ENCODE data around the gene CHADL. TPM values are rescaled to one million over a fixed set of nuclear protein-coding genes. Genes with fewer than 3 reads are reported as not detected.
A peak's percentile ranks its signal among the peaks of the same experiment; 100 is the strongest.

Gene CHADL
- total RNA-seq, 2 donors from 2014 or later, result 1.6 to 3.5 TPM

DNA sequence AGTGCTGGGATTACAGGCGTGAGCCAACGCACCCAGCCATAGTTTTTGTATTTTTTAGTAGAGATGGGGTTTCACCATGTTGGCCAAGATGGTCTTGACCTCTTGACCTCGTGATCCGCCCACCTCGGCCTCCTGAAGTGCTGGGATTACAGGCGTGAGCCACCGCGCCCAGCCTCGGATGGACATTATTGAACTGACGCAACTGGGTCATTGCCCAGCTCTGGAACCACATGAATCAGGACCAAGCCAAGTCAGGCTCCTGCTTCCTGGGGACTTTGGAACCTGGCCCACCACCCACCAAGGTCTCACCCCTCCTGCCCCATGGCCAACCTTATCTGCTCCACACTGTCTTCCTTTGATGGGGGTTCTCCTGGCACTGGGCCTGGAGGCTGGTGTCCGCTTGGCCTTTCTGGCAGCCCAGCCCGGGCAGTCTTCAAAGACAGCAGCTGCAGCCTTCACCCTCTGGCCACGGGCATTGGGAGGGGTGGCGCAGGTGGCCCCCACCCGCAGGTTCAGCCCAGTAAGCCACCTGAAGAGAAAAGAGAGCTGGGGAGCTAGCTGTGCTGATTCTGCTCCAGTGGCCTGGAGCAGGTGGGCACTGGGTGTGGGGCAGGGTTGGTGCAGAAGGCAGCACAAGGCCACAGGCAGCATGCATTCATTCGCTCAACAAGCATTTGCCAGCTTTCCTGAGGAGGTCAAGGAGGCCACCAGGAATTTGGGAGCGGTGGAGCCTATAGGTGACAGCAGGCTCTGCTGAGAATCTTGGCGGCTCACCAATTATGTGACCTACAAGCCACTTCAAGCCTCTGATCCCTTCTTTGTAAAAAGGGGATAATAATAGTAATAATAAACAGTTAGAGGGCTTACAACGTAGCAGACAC is 5.7 kb downstream of the CHADL start:
- H3K27ac Mint-ChIP-seq, result no peak overlapping the region
- peaks cover 7% of the 10 kb centered on the region for H3K4me1 Mint-ChIP-seq
- DNase-seq (no peak), ATAC-seq (no peak)
- H3K4me3 Mint-ChIP-seq, result no peak overlapping the region
- no peaks in the 10 kb centered on the region for H3K36me3 Mint-ChIP-seq (ENCODE audit: low read depth)
- H3K9me3 ChIP-seq (ENCODE audit: control insufficient read depth, low read length, poor library complexity, severe bottlenecking), result no peaks in the 10 kb centered on the region
- H3K27me3 Mint-ChIP-seq, result no peaks in the 10 kb centered on the region

DNA sequence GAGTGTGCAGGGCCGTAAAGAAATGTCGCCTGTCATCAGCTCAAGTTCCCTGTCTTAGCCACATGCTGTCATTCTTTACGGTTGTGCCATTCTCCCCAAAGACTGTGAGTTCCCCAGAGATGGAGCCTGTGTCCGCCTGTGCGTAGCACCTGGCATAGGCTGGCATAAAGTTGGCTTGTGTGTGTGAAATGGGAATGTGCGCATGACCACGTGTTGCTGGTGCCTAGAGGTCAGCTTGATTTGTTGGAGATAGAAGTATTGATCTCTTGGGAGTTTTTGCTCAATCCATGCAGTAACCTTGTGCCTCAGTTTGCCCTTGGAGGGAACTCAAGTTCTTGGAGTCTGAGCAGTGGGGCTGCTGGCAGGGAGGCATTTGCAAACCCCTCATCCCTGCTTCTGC is 9.4 kb downstream of the CHADL start:
- DNase-seq (no peak), ATAC-seq (no peak)
- Mint-ChIP-seq H3K4me3 (no peak overlapping the region), H3K36me3 (ENCODE audit: low read depth) (peaks cover 5% of the 10 kb centered on the region), H3K4me1 (no peaks in the 10 kb centered on the region), H3K27ac (no peak overlapping the region), H3K27me3 (no peaks in the 10 kb centered on the region)
- H3K9me3 ChIP-seq (ENCODE audit: control insufficient read depth, low read length, poor library complexity, severe bottlenecking), result no peaks in the 10 kb centered on the region

DNA sequence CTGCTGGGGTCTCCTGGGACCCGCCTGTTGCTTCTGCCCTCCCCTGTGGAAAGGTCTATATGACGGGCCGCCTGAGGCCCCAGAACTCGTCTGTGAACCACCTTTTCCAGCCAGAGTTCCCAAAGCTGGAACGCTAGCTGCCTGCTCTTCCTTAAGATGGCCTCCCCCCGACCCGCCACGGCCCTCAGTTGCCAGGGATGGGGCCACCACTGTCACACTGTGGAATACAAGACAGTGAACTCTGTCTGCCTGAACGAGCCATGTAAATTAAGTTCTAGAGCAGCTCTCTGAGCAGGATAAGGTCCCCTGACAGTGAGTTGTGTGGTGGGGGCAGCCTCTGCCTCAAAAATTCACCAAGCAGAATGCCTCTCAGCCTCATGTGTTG is 10.3 kb downstream of the CHADL start:
- DNase-seq, result no peak
- no peaks in the 10 kb centered on the region for H3K9me3 ChIP-seq (ENCODE audit: control insufficient read depth, low read length, poor library complexity, severe bottlenecking)
- Mint-ChIP-seq H3K36me3 (ENCODE audit: low read depth) (peaks cover 5% of the 10 kb centered on the region), H3K27ac (no peak overlapping the region), H3K27me3 (no peaks in the 10 kb centered on the region), H3K4me1 (no peaks in the 10 kb centered on the region), H3K4me3 (no peak overlapping the region)
- ATAC-seq, result no peak

DNA sequence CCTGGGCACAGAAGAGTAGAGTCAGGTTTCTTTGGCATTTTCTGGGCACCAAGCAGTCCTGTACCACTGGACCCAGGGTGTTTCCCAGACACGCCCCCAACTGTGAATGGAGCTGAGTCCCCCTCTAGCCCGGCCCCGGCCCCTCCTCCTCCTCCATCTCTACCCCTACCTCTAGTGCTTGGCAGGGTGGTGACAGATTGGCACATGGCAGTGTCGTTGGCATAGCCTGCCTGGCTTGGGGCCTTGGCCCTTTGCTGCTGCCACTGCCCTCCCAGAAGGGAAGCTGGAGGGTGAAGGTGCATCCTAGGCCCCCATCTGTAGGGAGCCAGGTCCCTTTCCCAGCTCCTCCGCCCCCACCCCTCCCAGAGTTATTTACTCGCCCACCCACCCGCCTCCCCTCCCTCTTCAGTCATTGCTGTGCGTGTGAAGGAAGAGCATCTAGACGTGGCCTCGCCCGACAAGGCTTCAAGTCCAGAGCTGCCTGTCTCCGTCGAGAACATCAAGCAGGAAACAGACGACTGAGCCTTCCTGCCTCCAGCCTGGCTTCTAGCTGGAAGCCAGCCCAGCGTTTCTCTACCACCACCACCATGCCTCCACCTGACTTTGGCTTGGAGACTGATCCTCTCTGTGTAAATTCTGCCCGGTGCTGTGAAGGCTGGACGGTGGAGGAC is 10.9 kb downstream of the CHADL start:
- ATAC-seq, result no peak
- H3K27ac Mint-ChIP-seq, result no peak overlapping the region

DNA sequence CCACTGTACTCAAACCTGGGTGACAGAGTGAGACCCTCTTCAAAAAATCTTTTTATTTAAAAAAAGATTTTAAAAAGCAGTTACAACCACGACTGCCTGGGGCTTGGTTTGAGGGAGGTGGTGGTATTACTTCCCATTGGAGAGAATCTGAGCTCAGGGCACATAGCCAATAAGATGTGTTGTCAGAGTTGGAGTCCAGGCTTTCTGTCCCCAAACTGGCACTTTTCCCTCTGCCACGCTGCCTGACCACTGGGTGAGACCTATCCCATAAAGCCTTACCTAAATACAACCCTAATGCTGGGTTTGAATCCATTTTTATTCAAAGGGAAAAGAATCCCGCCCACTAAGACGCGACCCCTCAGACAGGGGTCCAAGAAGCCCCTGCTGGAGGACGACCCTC is 11.5 kb downstream of the CHADL start:
- H3K27me3 Mint-ChIP-seq, result no peaks in the 10 kb centered on the region
- no peaks in the 10 kb centered on the region for H3K4me1 Mint-ChIP-seq
- ATAC-seq (no peak), DNase-seq (no peak)
- no peaks in the 10 kb centered on the region for H3K9me3 ChIP-seq (ENCODE audit: control insufficient read depth, low read length, poor library complexity, severe bottlenecking)
- no peak overlapping the region for H3K27ac Mint-ChIP-seq
- no peak overlapping the region for H3K4me3 Mint-ChIP-seq
- peaks cover 6% of the 10 kb centered on the region for H3K36me3 Mint-ChIP-seq (ENCODE audit: low read depth)

More for the DNA sequence above, 10.9 kb downstream of the CHADL start:
- H3K4me3 Mint-ChIP-seq, result no peak overlapping the region
- peaks cover 6% of the 10 kb centered on the region for H3K36me3 Mint-ChIP-seq (ENCODE audit: low read depth)
- no peaks in the 10 kb centered on the region for H3K27me3 Mint-ChIP-seq
- H3K4me1 Mint-ChIP-seq, result no peaks in the 10 kb centered on the region
- no peaks in the 10 kb centered on the region for H3K9me3 ChIP-seq (ENCODE audit: control insufficient read depth, low read length, poor library complexity, severe bottlenecking)
- no peak for DNase-seq

DNA sequence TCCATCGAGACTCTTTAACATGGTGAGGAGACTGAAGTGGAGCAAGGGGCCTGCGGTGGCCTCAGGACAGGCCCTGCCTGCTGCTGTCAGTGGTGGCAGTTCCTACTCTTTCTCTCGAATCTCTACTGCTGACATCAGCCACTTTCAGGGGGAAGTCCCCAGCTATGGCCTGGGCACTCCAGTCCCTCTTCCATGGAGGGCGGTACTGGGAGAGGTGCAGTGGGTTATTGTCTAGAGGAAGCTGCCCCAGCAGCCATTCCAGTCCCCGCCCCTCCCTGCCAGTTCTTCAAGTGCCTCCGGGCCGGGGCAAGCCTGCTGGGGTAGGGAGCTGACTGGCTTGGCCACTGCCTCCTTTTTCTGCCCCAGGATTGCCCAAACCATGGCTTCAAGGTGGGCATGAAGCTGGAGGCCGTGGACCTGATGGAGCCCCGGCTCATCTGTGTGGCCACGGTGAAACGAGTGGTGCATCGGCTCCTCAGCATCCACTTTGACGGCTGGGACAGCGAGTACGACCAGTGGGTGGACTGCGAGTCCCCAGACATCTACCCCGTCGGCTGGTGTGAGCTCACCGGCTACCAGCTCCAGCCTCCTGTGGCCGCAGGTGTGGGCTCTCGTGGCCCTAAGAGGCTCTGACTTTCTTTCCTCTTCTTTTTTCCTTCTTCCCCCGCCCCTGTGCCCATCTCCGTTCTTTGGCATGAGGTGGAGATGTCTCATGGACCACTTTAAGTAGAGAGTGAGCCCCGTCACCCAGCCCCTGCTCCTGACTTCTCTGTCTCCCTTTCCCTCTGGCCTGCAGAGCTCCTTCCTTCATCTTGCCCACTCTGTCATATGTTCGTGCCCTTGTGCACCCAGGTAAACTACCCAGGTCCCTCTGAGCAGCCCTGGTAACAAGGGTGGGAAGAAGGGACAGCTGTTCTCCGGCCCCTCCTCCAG is 13.7 kb downstream of the CHADL start:
- no peak for ATAC-seq

DNA sequence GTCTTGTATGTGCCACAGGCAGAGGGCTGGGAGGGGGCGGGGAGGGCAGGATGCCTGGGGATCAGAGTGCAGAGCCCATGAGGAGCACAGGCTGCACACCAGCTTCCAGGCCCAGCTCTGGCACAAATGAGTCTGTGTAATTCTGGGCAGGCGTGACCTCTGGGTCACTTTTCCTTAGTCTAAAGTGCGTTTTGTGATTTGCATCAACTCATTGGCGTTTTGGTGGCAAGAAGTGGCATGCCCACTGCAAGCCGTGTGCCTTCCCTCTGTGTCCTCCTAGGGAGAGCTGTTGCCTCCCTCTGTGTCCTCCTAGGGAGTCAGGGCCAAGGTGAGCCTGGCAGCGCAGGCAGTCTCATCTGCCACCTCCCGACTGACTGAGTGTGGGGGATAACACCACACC is 17.2 kb downstream of the CHADL start:
- Mint-ChIP-seq H3K36me3 (ENCODE audit: low read depth) (peaks cover 9% of the 10 kb centered on the region), H3K27ac (no peak overlapping the region), H3K27me3 (no peaks in the 10 kb centered on the region), H3K4me1 (no peaks in the 10 kb centered on the region), H3K4me3 (no peak overlapping the region)
- H3K9me3 ChIP-seq (ENCODE audit: control insufficient read depth, low read length, poor library complexity, severe bottlenecking), result no peaks in the 10 kb centered on the region
- DNase-seq, result no peak
- ATAC-seq, result no peak

More for the DNA sequence above, 13.7 kb downstream of the CHADL start:
- no peak for DNase-seq
- Mint-ChIP-seq H3K4me3 (no peak overlapping the region), H3K36me3 (ENCODE audit: low read depth) (peaks cover 6% of the 10 kb centered on the region), H3K27ac (peak overlapping the region; percentile 75), H3K4me1 (no peaks in the 10 kb centered on the region), H3K27me3 (no peaks in the 10 kb centered on the region)
- H3K9me3 ChIP-seq (ENCODE audit: control insufficient read depth, low read length, poor library complexity, severe bottlenecking), result no peaks in the 10 kb centered on the region

DNA sequence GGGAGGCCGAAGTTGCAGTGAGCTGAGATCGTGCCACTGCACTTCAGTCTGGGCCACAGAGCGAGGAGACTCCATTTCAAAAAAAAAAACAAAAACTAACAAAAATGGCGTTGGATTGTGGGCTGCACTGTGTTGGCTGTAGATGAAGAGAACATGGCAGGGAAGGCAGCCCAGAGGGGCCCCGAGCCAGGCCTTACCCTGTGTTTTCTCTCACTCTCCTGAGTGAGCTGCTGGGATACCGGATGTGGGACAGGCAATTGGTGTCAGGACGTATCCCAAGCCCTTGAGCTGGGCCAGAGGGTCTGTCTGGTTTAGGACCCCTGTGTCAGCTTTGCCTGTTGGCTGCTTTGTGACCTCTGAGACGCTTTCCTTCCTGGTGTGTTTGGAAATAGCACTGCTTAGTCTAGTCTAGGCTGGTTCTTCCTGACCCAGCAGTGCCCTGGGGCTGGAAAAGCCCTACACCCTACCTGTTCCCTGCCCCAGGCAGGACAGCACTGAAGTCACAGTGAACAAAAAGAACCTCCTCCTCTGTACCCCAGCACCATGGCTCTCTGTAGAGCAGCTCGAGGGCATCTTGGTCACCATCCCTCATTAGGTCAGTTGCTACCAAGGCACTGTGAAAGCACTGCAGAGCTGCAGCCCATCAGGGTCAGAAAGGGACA is 17.8 kb downstream of the CHADL start:
- no peak overlapping the region for H3K27ac Mint-ChIP-seq

DNA sequence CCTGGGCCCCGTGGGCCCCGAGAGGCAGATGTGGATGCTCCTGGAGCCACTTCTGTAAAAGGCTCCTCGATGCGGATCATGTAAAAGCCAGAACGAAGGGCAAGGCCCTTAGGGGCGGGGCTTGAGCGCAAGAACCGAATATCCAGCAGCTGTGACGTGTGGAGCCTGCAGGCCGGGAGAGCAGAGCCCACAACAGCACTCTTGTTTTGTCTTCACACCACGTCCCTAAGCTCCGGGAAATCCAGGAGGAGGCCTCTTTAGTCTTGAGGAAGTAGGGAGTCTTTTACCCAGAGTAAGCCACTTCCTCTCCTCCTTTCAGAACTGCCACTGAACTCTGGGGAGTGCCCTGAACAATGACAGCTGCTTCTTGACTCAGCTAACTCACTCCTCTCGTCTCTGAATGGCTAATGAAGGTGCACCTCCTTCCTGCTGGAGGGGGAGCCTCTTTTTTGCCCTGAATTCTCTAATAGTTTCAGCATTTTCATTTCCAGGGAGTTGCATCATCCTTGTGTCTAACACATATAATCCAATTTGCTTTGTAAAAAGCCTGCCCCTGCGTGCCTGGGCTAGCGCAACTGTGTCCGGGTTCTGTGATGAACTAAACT is 23.1 kb downstream of the CHADL start:
- H3K36me3 Mint-ChIP-seq (ENCODE audit: low read depth), result peaks cover 4% of the 10 kb centered on the region
- H3K27me3 Mint-ChIP-seq, result no peaks in the 10 kb centered on the region
- H3K4me1 Mint-ChIP-seq, result peaks cover 12% of the 10 kb centered on the region
- ATAC-seq (peak; percentile 94), DNase-seq (no peak)
- H3K4me3 Mint-ChIP-seq, result peak overlapping the region; percentile 73
- H3K27ac Mint-ChIP-seq, result peak overlapping the region; percentile 80
- H3K9me3 ChIP-seq (ENCODE audit: control insufficient read depth, low read length, poor library complexity, severe bottlenecking), result no peaks in the 10 kb centered on the region

More for the DNA sequence above, 17.8 kb downstream of the CHADL start:
- ATAC-seq (no peak), DNase-seq (no peak)
- Mint-ChIP-seq H3K4me3 (no peak overlapping the region), H3K27me3 (no peaks in the 10 kb centered on the region), H3K36me3 (ENCODE audit: low read depth) (peaks cover 9% of the 10 kb centered on the region), H3K4me1 (peaks cover under 1% of the 10 kb centered on the region)
- H3K9me3 ChIP-seq (ENCODE audit: control insufficient read depth, low read length, poor library complexity, severe bottlenecking), result no peaks in the 10 kb centered on the region

DNA sequence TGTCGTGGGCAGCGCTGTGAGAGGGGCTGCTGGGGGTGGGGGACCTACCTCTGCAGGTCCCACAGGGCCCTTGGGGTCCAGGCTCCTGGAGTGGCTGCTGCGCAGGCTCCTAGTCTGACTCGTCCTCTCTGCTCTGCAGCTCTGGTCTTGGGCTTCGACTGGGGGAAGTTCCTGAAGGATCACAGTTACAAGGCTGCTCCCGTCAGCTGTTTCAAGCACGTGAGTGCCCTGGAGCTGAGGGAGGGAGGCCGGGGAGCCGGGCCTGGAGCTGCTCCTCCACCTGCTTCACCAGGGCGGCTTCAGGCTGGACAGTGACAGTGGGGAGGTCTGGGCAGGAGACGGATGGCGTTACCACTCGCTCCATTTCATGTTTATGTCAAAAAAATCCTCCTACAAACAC is 23.7 kb downstream of the CHADL start:
- Mint-ChIP-seq H3K4me1 (peaks cover 13% of the 10 kb centered on the region), H3K4me3 (peak overlapping the region; percentile 73), H3K36me3 (ENCODE audit: low read depth) (peaks cover 4% of the 10 kb centered on the region), H3K27me3 (no peaks in the 10 kb centered on the region), H3K27ac (peak overlapping the region; percentile 80)
- H3K9me3 ChIP-seq (ENCODE audit: control insufficient read depth, low read length, poor library complexity, severe bottlenecking), result no peaks in the 10 kb centered on the region
- ATAC-seq, result no peak
- DNase-seq, result no peak

DNA sequence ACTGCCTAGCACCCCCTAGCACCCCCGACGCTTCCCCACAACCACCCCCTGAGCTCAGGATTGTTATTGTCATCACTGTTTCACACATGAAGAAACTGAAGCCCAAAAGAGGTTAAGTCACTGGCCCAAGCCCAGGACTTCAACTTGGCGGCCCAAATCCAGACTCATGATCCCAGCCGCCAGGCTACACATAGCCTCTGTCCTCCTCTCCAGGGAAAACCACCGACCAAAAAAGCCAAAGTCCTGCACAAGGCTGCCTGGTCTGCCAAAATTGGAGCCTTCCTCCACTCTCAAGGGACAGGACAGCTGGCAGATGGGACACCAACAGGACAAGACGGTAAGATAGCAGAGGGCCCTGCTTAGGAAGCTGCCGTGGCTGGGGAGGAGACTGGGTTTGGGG is 24.8 kb downstream of the CHADL start:
- H3K27me3 Mint-ChIP-seq, result no peaks in the 10 kb centered on the region
- H3K4me1 Mint-ChIP-seq, result peaks cover 13% of the 10 kb centered on the region
- peaks cover 2% of the 10 kb centered on the region for H3K36me3 Mint-ChIP-seq (ENCODE audit: low read depth)
- ATAC-seq (no peak), DNase-seq (no peak)
- H3K9me3 ChIP-seq (ENCODE audit: control insufficient read depth, low read length, poor library complexity, severe bottlenecking), result no peaks in the 10 kb centered on the region
- H3K27ac Mint-ChIP-seq, result peak overlapping the region; percentile 37
- no peak overlapping the region for H3K4me3 Mint-ChIP-seq

DNA sequence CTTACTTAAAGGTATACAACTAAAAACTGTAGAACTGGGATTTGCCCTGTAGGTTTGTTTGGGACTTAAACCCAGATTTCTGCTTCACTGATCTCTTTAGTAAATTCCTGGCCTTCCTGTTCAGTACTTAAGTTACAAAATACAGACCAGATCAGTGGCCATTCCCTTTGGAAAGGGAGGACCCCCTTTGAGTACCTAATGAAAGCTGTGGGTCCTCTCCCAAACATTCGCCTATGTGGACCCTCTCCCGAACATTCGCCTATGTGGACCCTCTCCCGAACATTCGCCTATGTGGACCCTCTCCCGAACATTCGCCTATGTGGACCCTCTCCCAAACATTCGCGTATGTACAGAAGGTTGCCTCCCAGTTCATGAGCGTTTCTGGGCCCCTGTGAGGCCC is 25.3 kb downstream of the CHADL start:
- no peak overlapping the region for H3K4me3 Mint-ChIP-seq
- no peaks in the 10 kb centered on the region for H3K27me3 Mint-ChIP-seq
- H3K4me1 Mint-ChIP-seq, result peaks cover 13% of the 10 kb centered on the region
- ATAC-seq, result no peak
- peak overlapping the region; percentile 37 for H3K27ac Mint-ChIP-seq
- H3K9me3 ChIP-seq (ENCODE audit: control insufficient read depth, low read length, poor library complexity, severe bottlenecking), result no peaks in the 10 kb centered on the region
- H3K36me3 Mint-ChIP-seq (ENCODE audit: low read depth), result peaks cover 2% of the 10 kb centered on the region
- DNase-seq, result no peak

All from T-helper 17 cell (primary cell).